T47D (cell line): Measurements from ENCODE around the gene PKD1L1.

Experiments
- DNase-seq, 2 experiments: peaks; one replicate each; pipeline versions ENCODE4 v3.0.0 to v3.0.0-alpha.2; 2011 to 2012; ENCODE audit warnings: low read depth in 1 of 2, low spot score in 1 of 2
- JUND ChIP-seq: IDR thresholded peaks from 2 replicates; pipeline ENCODE4 v1.6.1; 2012; ENCODE audit warnings: low read depth
- in situ Hi-C: cut with HindIII; loops from 2 replicates; pipeline ENCODE4 v1.10.0; 2016; ENCODE audit warnings: low sequenced_read_pairs, low pct_unique_long_range_greater_than_20kb

PKD1L1 gene

DNA sequence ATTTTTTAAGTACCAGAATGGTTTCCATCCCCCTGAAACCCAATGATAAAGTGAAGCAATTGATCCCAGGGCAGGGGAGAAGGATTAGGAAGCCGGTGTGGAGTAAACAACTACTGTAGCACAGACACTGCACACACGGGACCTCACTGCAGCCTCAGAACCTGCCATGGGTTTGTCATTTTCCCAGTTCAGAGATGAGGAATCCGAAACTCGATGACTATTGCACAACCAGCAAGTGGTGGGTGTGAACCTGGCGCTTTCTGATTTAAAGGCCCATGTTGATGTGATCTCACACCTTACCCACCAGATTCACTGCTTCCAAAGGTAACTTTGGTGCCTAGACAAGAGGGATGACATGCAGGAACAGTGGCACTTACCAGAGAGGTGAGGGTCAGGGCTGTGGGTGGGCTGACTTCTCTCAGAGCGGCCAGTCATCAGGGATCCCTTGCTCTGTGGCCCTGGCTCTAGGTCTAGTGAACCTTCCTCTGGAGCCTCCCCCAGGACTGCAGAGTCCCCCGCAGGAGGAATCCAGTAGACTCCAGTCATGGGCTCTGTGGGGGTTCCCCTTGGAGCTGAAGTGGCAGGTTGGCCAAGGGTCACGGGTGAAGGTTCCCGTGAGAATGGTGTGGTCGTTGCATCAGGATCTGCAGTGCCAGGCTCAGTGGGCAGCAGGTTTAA lies 62.8 kb downstream of the PKD1L1 start:
- in situ Hi-C loops, result no loop called here
- TF ChIP-seq JUND, result no peak
- DNase-seq, result no peak

DNA sequence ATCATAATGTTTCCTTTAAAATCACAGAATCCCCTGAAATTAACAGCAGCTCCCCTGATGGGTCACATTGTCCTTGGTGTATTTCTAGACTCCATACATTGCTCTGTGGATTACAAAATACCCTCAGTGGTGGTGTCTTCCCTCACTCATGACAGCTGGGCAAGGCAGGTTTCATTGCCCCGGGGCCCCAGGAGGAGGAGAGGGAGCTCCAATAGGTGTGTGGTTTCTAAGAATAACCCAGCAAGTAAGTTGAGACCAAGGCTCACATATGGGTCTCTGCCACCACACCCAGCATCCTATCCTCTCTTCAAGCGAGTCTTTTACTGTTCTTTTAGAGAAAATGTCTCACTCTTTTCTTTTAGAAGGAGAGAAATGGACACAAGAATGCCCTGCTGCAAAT lies 63.6 kb downstream of the PKD1L1 start:
- in situ Hi-C loops, result no loop called here
- DNase-seq, result no peak
- no peak for TF ChIP-seq JUND

DNA sequence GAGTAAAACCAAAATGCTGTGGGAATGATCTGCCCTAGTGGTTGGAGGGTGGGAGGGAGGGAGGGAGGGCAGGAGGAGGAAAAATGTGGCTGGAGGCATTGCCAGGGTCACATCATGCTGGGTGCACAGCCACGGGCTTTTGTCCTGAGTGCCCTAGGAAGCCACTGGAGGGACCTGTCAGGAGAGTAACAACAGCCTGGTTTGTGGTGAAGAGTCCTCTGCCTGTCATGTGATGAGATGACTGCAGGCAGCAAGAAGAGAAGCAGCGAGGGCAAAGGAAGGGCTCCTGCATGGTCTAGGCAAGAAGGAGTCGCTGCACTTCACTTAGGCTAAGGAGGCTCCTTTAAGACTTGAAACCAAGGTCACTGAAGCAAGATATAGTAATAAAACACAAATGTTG lies 65.6 kb downstream of the PKD1L1 start:
- in situ Hi-C loops, result no loop called here
- no peak for DNase-seq
- TF ChIP-seq JUND, result no peak

DNA sequence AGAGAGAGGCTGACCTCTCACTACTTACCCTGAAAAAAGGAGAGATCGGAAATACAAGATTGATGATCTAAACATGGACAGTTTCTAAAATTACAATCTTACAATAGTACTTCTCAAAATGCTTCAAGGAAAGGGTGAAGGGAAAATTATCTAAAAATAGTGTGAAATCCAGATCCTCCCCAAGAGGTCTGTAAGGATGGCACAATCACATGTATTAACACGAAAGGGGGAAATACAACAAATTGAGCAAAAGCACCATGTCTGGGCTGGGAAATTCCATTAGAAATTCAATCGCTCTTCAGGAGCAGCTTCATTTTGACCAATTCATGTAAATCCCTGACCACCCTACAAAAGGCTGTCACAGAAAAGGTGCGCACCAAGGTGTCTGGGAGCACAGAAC lies 67.0 kb downstream of the PKD1L1 start:
- TF ChIP-seq JUND, result no peak
- in situ Hi-C loops, result no loop called here
- DNase-seq, result no peak

DNA sequence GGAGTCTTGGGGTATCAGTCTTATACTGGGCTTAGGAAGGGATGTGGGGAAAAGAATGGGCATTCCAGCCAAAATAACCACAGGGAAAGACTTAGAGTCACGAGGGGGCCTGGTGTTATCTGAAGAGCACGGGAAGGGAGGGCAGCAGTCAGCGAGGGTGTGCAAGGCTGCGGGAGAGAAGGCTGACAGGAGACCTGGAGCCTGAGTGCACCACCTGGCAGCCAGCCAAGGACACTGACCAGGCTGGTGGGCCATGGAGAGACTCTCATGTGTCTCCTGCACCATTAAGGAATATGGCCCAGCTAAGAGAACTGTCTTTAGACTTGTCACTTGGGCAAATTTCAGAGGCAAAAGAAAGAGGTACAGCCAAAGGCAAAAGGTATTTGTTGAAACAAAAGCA lies 69.6 kb downstream of the PKD1L1 start:
- no peak for DNase-seq
- in situ Hi-C loops, result no loop called here
- no peak for TF ChIP-seq JUND

DNA sequence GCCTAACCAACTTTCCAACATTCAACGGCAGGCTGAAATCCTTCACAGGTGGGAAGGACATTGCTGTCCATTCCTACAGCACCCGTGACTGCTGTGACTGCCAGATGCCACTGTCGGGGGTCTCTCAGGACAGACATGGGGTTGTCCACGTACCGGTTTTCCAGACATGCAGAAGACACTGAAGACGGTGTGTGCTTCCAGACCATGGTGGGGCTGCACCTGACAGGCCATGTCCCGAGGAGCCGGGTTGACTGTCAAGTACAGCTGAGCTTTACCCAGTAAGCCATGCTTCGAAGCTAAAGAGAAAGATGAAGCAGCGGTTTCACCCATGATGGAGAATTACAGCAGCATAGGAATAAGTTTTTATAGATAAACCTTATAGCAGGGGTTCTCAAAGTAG lies 70.9 kb downstream of the PKD1L1 start:
- in situ Hi-C loops, result no loop called here
- no peak for TF ChIP-seq JUND
- DNase-seq, result no peak

DNA sequence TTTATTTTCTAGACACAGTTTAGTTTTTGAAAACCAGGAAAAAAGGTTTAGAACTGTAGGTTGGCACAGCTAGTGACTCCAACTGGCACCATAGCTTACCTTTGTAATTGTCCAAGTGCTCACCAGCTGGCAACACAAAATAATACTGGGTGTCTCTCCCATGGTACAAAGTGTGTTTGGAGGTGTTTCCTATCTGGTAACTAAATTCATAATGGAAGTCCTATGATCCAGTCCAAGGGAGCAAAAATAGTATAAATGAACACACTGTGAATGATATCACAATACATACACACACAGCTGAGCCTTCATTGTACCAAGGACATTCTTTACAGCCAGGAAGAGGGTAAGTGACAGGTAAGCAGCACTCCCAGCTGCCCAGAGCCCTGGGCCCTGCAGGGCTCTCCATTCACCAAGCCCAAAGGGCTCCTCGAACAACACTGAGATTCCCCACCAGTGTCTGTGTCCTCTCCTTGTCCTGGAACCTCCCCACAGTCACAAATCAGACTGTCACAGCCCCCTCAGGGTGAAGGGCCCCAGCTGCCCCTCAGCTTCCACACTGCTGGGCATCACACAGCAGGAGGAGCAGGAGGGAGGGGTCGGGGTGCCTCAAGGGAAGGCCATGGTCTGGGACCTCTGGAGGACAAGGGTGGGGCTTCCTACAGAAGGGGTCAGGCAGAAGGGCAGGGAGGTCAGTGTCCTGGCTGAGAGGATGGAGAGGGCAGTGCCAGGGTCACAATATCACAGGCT lies 72.1 kb downstream of the PKD1L1 start:
- in situ Hi-C loops, result no loop called here
- TF ChIP-seq JUND, result no peak
- DNase-seq, result no peak

DNA sequence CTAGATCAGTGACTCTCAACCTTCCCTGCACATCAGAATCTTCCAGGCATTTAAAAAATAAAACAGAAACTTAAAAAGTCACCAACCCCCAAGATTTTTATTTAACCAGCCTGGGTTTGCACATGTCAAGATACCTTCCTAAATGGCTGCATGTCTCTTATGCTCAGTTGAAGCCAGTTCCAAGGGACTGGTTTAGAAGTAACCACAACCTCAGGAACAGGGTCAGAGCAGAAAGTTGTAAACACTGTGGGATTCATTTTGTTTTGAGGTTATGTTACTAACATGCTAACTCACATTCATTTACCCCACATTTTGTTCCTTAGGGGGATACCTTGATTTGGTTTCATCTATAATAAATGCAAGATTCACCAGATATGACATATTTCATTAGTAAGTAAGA lies 72.9 kb downstream of the PKD1L1 start:
- no peak for TF ChIP-seq JUND
- DNase-seq, result no peak
- in situ Hi-C loops, result no loop called here

DNA sequence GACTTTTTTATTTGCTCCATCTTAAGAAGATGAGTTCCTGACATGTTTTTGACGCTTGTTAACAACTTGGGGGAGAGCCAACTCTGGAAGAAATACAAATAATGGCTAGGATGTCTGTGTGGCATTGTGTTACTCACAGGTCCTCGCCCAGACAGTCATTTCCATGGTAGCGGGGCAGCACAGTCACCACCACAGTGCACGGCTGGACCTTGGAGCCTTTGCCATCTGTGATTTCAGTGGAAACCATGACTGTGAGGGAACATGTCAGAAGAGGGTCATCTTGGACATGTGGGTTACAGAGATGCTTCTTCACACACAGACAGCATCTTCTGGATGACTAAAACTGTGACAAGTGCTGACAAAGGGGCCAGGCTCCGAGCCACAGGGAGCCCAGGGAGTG lies 74.5 kb downstream of the PKD1L1 start:
- in situ Hi-C loops, result no loop called here
- no peak for TF ChIP-seq JUND
- peak in 1 of 2 experiments; percentile 30 for DNase-seq

DNA sequence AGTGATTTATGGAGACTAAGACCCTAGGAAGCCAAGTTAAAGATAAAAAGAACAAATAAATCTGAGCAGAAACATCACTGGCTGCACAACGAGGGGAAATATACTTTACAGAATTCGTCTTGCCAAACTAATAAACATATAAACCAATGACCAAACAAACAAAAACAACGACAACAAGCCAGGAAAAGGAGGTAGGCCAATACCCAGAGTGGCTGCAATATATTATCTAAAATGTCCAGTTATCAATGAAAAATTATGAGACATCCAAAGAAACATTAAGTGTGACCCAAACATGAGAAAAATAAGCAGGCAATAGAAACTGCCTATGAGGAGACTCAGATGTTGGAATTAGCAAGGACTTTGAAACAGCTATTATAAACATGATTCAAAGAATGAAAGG lies 81.0 kb downstream of the PKD1L1 start:
- DNase-seq, result no peak
- no peak for TF ChIP-seq JUND
- in situ Hi-C loops, result no loop called here

DNA sequence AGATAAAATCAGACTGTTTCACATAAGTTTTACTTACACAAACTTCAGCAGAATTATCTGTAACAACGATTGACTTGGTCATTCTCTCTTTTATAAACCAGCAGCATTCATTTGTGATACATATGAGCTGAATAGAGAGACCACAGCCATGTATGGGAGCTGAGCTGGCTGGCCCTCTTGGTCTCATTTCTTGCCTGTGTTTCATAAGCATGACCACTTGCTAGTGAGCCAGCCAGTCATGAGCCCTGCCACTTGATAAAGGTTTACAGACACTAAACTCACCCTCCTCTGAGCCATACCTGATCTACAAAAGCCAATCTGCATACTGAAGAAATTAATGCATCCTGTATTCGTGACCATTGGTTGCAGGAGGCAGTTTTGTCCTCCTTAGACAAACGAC lies 82.1 kb downstream of the PKD1L1 start:
- no peak for DNase-seq
- in situ Hi-C loops, result no loop called here
- no peak for TF ChIP-seq JUND

DNA sequence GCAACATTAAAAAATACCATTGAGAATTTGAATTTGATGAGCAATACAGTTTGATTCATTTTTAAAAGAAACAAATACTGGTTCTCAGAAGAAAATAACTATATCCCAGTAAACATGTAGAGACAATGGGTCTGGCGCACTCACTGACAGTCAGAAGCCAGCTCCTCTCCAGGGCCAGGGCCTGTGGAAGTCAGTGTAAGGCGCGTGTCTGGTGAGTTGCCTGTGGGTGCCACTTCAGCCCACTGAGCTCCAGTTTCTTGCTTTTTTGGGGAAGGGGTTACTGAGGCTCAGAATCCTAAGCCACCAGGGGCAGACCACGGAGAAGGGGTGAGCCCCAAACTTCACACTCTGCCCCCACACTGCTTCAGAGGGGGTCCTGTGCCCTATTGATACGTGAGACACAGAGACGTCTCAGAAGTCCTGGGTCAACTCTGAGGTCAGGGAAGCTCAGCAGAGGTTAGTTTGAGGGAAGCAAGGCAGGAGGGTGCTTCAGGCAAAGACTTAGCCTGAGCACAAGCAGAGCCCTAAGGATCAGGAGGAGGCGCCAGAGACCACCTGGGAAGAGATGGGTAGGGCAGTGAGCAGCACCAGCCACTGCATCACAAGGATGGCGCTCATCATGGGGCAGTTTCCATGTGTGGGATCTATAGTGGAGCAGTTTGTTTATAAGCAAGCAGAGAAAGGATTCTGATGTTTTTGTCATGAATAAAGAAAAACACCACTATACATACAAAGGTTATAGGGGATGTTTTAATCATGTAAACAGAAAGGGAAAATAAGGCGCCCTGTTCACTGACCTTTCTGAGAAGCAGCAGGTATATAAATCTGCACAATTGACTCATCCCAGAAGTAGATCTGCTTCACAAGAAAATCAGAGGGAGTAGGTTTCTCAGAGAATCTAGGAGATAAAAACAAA lies 95.7 kb downstream of the PKD1L1 start:
- TF ChIP-seq JUND, result no peak
- in situ Hi-C loops, result no loop called here
- no peak for DNase-seq

DNA sequence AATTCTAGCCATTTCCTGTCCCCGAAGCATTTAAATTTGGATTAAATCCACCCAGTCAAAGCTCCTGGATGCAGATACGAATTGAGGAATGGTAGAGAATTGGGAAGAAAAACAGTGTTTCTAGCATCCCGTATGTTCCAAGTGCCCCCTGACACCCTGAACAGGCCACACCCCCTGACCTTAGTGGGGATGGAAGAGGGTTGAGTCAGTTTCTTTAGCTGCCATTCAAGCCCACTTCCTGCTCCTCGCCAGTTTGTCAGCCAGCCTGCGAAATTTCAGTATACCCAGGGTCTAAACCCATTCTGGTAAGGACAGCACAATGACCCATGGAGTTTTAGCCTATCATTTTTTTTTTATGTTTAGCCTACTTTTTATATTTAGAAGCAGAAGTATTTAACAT lies 101.1 kb downstream of the PKD1L1 start:
- TF ChIP-seq JUND, result no peak
- no peak for DNase-seq
- in situ Hi-C loops, result no loop called here
